MCF 10A (cell line): ENCODE data around the gene FGFR2. TPM values are rescaled to one million over a fixed set of nuclear protein-coding genes. Genes with fewer than 3 reads are reported as not detected.

Source experiments
- BruUV-seq: library from RNA; stranded (reverse); fragments of 400-500 nt; replicated peaks from 2 replicates; lab custom pipeline; 2021; lab: Mats Ljungman, UMichigan
- CTCF ChIA-PET: fragments of 300-600 bp; sonication (Branson Sonifier 250); formaldehyde crosslinking; extraction: SDS; loops from one replicate; lab custom pipeline; 2021; ENCODE audit warnings: antibody characterized with exemption, inconsistent platforms; lab: Yijun Ruan, JAX
- POLR2A ChIA-PET: fragments of 300-600, 350-650 bp; sonication (Branson Sonifier 250); formaldehyde crosslinking; extraction: SDS; loops from one replicate; lab custom pipeline; 2020; ENCODE audit warnings: antibody characterized with exemption, inconsistent platforms; lab: Yijun Ruan, JAX
- DNase-seq: peaks from one replicate; pipeline ENCODE4 v3.0.0-alpha.2; 2018; ENCODE audit not compliant: unreplicated experiment
- H3K27ac Mint-ChIP-seq: one replicate; pipeline ENCODE4 v1.8.0; 2022; ENCODE audit warnings: mild to moderate bottlenecking, low read depth, mixed read lengths; ENCODE audit not compliant: unreplicated experiment
- H3K27me3 Mint-ChIP-seq: one replicate; pipeline ENCODE4 v1.8.0; 2022; ENCODE audit warnings: mixed read lengths; ENCODE audit not compliant: insufficient read depth, unreplicated experiment
- H3K36me3 Mint-ChIP-seq: one replicate; pipeline ENCODE4 v1.8.0; 2022; ENCODE audit warnings: mild to moderate bottlenecking, moderate library complexity, mixed read lengths; ENCODE audit not compliant: insufficient read depth, unreplicated experiment
- H3K4me1 Mint-ChIP-seq: one replicate; pipeline ENCODE4 v1.8.0; 2022; ENCODE audit warnings: mixed read lengths; ENCODE audit not compliant: insufficient read depth, unreplicated experiment
- H3K4me3 Mint-ChIP-seq: one replicate; pipeline ENCODE4 v1.8.0; 2022; ENCODE audit warnings: mild to moderate bottlenecking, moderate library complexity, mixed read lengths; ENCODE audit not compliant: unreplicated experiment
- H3K9me3 Mint-ChIP-seq: one replicate; pipeline ENCODE4 v1.8.0; 2022; ENCODE audit warnings: mixed read lengths; ENCODE audit not compliant: unreplicated experiment
- intact Hi-C: fragments of 100-400 bp; cut with micrococcal nuclease; formaldehyde crosslinking; loops from 2 replicates; pipeline ENCODE4 v1.14.1; 2022
- total RNA-seq: library from RNA; stranded (reverse); gene quantifications from 2 replicates; pipeline ENCODE4 v1.2.3, GENCODE V29; 2022
- TF ChIP-seq, protein P1 (sequence below): fragments of 200-600 bp; IDR thresholded peaks from one replicate; pipeline ENCODE4 v1.8.0; 2022; ENCODE audit warnings: antibody characterized with exemption, mild to moderate bottlenecking; ENCODE audit not compliant: unreplicated experiment

The FGFR2 gene
- total RNA-seq, 1 experiment from 2014 or later, result 2.7 TPM

DNA sequence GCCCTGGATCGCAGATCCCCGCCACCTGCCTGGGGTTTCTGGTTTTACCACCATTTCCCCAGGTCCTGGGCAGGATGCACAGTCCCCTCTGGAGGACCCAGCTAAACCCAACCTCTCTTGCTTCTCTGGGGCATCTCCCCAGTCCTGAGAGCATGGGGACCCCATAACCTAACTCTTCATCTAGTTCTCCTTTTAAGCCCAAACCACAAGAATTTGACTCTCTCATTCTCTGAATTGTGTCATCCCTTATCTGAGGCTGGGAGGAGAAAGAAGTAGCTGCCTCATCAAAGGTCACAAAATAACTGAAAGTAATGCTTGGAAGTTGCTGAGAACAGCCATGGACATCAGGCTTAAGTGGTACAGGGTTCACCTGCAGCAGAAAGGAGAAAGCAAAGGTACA is 159.9 kb downstream of the FGFR2 start:
- intact Hi-C loops, result no loop called here
- no TSS peak for BruUV-seq
- no peaks in the 10 kb centered on the region for H3K36me3 Mint-ChIP-seq
- no peak overlapping the region for H3K27ac Mint-ChIP-seq
- no peaks in the 10 kb centered on the region for H3K9me3 Mint-ChIP-seq
- no peak overlapping the region for H3K4me3 Mint-ChIP-seq
- H3K4me1 Mint-ChIP-seq, result no peaks in the 10 kb centered on the region
- TF ChIP-seq, protein P1, sequence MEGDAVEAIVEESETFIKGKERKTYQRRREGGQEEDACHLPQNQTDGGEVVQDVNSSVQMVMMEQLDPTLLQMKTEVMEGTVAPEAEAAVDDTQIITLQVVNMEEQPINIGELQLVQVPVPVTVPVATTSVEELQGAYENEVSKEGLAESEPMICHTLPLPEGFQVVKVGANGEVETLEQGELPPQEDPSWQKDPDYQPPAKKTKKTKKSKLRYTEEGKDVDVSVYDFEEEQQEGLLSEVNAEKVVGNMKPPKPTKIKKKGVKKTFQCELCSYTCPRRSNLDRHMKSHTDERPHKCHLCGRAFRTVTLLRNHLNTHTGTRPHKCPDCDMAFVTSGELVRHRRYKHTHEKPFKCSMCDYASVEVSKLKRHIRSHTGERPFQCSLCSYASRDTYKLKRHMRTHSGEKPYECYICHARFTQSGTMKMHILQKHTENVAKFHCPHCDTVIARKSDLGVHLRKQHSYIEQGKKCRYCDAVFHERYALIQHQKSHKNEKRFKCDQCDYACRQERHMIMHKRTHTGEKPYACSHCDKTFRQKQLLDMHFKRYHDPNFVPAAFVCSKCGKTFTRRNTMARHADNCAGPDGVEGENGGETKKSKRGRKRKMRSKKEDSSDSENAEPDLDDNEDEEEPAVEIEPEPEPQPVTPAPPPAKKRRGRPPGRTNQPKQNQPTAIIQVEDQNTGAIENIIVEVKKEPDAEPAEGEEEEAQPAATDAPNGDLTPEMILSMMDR, result no peak
- H3K27me3 Mint-ChIP-seq, result no peaks in the 10 kb centered on the region
- DNase-seq, result no peak
- ChIA-PET POLR2A (no interaction called here), CTCF (interaction anchor here (0.6 kb wide), 1 partner anchor 14 kb away, joined by 3 read pairs; no protein-coding TSS in a partner anchor)

DNA sequence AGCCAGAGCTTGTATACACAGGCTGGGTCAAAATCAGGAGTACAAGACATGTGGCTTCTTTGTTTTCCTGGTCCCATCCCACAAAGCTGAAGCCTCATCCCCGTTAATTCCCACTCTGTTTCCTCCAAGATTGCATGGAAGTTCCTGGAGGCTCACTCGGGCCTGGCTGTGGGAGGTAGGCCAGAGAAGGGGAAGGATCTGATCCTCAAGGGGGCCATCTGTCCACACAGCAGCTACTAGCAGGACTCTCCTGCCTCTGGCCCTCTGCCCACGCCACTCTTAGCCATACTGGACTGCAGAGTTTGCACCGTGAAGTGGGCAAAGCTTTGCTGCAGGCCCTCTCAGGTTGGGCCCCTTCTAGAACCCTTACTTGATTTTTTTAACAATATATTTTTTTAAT is 160.6 kb downstream of the FGFR2 start:
- H3K36me3 Mint-ChIP-seq, result no peaks in the 10 kb centered on the region
- H3K9me3 Mint-ChIP-seq, result no peaks in the 10 kb centered on the region
- TF ChIP-seq, protein P1, result no peak
- H3K4me3 Mint-ChIP-seq, result no peak overlapping the region
- intact Hi-C loops, result no loop called here
- DNase-seq, result no peak
- ChIA-PET POLR2A (no interaction called here), CTCF (no interaction called here)
- no TSS peak for BruUV-seq
- no peaks in the 10 kb centered on the region for H3K27me3 Mint-ChIP-seq
- H3K27ac Mint-ChIP-seq, result no peak overlapping the region
- no peaks in the 10 kb centered on the region for H3K4me1 Mint-ChIP-seq

GRCh38 chr10:121436630-121437341 is 161.5 kb downstream of the FGFR2 start:
- no peaks in the 10 kb centered on the region for H3K27me3 Mint-ChIP-seq
- no peaks in the 10 kb centered on the region for H3K4me1 Mint-ChIP-seq
- H3K36me3 Mint-ChIP-seq, result no peaks in the 10 kb centered on the region
- H3K9me3 Mint-ChIP-seq, result no peaks in the 10 kb centered on the region
- no peak overlapping the region for H3K4me3 Mint-ChIP-seq
- DNase-seq, result no peak
- H3K27ac Mint-ChIP-seq, result no peak overlapping the region
- no TSS peak for BruUV-seq
- intact Hi-C loops, result no loop called here
- TF ChIP-seq, protein P1, result no peak
- ChIA-PET POLR2A (no interaction called here), CTCF (no interaction called here)

DNA sequence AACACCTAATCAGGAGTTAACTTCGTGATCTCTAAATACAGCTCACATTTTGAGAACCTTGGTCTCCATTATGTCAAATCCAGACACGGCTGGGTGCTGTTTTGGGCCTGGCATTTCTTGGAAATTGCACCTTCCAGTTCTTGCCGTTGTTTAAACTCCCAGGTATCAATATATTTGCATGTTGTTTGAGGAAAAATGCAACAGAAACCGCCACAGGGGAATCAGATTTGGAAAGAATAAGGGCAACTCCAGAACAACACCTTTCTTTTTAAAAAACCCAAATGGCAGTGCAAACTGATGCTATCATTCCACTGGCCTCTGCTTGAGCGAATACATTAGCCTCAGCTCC is 162.0 kb downstream of the FGFR2 start:
- POLR2A ChIA-PET, result no interaction called here
- no peak for DNase-seq
- Mint-ChIP-seq H3K4me1 (no peaks in the 10 kb centered on the region), H3K36me3 (no peaks in the 10 kb centered on the region), H3K27ac (no peak overlapping the region), H3K9me3 (no peaks in the 10 kb centered on the region), H3K27me3 (no peaks in the 10 kb centered on the region), H3K4me3 (no peak overlapping the region)
- CTCF ChIA-PET, result interaction anchor here (0.6 kb wide), 1 partner anchor 54 kb away, joined by 5 read pairs; no protein-coding TSS in a partner anchor
- intact Hi-C loops, result no loop called here
- TF ChIP-seq, protein P1, result no peak
- BruUV-seq, result no TSS peak
